ENCODE data around the gene CPA5. TPM values are rescaled to one million over a fixed set of nuclear protein-coding genes. Genes with fewer than 3 reads are reported as not detected.

The CPA5 gene
- total RNA-seq, 4 donors from 2014 or later, result not detected

DNA sequence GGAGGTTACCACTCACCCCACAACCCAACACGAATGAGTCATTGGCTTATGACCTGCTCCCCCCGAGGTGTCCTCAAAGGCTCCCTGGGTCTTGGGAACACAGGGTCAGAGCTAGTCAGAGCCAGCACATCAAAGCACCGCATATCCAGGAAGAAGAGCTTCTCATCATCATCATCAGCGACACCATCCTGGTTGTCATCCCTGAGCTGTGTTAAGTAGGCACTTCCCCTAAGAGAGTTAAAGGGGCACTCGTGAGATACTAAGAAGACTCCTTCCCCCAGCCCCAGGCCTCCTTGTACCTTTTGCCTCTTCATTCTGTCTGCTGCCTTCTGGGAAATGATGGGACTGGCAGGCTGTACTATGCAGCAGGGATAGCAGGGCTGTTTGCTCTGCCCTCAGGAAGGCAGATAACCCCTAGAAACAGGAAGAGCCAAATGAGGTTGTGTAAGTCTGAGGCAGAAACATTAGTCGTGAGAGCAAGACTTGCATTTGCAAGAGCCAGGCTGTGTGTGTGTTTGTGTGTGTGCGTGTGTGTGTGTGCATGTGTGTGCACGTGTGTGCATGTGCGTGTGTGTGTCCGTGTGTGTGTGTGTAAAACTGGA, 24.6 kb downstream of the CPA5 start:
- Histone ChIP-seq H3K27me3 (no peaks in the 10 kb centered on the region), H3K9me3 (no peaks in the 10 kb centered on the region), H3K4me3 (no peak overlapping the region), H3K4me1 (peaks cover 0 to 62% (median 21%) of the 10 kb centered on the region in 4 donors), H3K36me3 (no peaks in the 10 kb centered on the region), H3K27ac (peak overlapping the region in 1 of 4 donors; percentile 8)
- WGBS, 2 donors, result 35 to 50% methylated on average over 10 of the region's 10 CpGs
- TF ChIP-seq, protein P1, sequence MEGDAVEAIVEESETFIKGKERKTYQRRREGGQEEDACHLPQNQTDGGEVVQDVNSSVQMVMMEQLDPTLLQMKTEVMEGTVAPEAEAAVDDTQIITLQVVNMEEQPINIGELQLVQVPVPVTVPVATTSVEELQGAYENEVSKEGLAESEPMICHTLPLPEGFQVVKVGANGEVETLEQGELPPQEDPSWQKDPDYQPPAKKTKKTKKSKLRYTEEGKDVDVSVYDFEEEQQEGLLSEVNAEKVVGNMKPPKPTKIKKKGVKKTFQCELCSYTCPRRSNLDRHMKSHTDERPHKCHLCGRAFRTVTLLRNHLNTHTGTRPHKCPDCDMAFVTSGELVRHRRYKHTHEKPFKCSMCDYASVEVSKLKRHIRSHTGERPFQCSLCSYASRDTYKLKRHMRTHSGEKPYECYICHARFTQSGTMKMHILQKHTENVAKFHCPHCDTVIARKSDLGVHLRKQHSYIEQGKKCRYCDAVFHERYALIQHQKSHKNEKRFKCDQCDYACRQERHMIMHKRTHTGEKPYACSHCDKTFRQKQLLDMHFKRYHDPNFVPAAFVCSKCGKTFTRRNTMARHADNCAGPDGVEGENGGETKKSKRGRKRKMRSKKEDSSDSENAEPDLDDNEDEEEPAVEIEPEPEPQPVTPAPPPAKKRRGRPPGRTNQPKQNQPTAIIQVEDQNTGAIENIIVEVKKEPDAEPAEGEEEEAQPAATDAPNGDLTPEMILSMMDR (IDR thresholded peaks at IDR 0.05), result no peak
- TF ChIP-seq EP300 (IDR thresholded peaks at IDR 0.05), result no peak
- no peak for TF ChIP-seq POLR2A (IDR thresholded peaks at IDR 0.05)
- no peak for DNase-seq (ENCODE audit: low spot score in 2 of 2)

GRCh38 chr7:130369831-130370550, 25.4 kb downstream of the CPA5 start:
- TF ChIP-seq, protein P1 (IDR thresholded peaks at IDR 0.05), result no peak
- TF ChIP-seq POLR2A (IDR thresholded peaks at IDR 0.05) (no peak), EP300 (IDR thresholded peaks at IDR 0.05) (no peak)
- peak overlapping the region in 1 of 4 donors; percentile 71 for H3K27ac ChIP-seq
- WGBS, 2 donors, result 41 to 57% methylated on average over 3 of the region's 3 CpGs
- DNase-seq (ENCODE audit: low spot score in 2 of 2), result no peak
- H3K9me3 ChIP-seq, result no peaks in the 10 kb centered on the region
- peaks cover 0 to 62% (median 22%) of the 10 kb centered on the region in 4 donors for H3K4me1 ChIP-seq
- no peaks in the 10 kb centered on the region for H3K36me3 ChIP-seq
- H3K4me3 ChIP-seq, result no peak overlapping the region
- no peaks in the 10 kb centered on the region for H3K27me3 ChIP-seq

DNA sequence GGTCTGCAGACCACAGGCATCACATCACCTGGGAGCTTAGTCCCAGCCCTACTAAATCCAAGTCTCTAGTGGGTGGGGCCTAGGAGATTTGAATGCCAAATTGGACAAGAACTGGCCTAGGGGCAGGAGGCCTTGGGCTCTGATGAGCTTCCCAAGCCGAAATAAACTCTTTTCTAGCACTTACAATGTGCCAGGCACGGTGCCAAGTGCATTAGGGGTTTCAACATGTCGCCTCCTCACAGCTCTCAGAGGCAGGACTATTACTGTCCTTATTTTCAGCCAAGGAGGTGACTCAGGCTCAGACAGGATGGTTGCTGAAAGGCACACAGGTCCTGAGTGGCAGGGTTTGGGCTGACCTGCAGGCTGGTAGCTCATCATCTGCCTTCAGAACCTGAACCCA, 26.4 kb downstream of the CPA5 start:
- peaks cover 0 to 3% (median 0%) of the 10 kb centered on the region in 4 donors for H3K9me3 ChIP-seq
- no peaks in the 10 kb centered on the region for H3K36me3 ChIP-seq
- WGBS, 2 donors, result 64 to 70% methylated on average over 3 of the region's 3 CpGs
- no peak overlapping the region for H3K4me3 ChIP-seq
- peak overlapping the region in 1 of 4 donors; percentile 71 for H3K27ac ChIP-seq
- DNase-seq (ENCODE audit: low spot score in 2 of 2), result peak; percentile 36 to 51
- TF ChIP-seq, protein P1 (IDR thresholded peaks at IDR 0.05), result no peak
- no peak for TF ChIP-seq EP300 (IDR thresholded peaks at IDR 0.05)
- TF ChIP-seq POLR2A (IDR thresholded peaks at IDR 0.05), result no peak
- H3K27me3 ChIP-seq, result no peaks in the 10 kb centered on the region
- peaks cover 0 to 54% (median 22%) of the 10 kb centered on the region in 4 donors for H3K4me1 ChIP-seq

DNA sequence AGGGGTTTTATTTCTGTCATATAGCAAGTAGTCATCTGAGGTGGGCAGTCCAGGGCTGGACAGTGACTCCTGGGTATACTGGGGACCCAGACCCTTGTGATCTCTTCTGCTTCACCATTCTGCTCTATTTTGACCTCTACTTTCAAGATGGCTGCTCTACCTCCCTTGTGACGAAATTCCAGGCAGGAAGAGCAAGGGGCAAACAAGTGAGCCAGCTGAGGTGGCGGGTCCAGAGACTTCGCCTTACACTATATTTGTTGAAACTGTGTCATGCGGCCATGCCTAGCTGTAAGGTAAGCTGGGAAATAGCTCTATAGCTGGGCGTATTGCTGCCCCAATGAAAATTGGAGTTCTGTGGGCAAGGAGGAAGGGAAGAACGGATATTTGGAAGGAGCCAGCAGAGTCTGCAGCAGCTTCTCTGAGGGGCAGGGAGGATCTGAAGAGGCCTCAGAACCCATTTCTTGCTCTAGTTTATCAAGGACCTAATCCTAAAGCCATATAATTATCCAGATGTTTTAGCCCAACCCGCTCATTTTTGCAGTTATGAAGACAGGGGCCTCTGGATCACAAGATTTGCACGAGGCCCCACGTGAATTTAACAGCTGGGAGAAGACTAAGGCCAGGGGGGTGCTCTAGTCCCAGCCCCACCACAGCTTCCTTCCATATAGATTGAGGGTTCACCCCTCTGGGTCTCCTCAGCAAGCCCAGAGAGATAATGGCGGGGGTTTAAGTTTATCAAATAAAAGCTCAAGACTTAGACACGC, 28.0 kb downstream of the CPA5 start:
- peaks cover 0 to 54% (median 22%) of the 10 kb centered on the region in 4 donors for H3K4me1 ChIP-seq
- no peak overlapping the region for H3K4me3 ChIP-seq
- no peak for DNase-seq (ENCODE audit: low spot score in 2 of 2)
- H3K27ac ChIP-seq, result peak overlapping the region; percentile 67 to 94 (median 76)
- H3K27me3 ChIP-seq, result no peaks in the 10 kb centered on the region
- 78 to 81% methylated on average over 11 of the region's 11 CpGs for WGBS, 2 donors
- peaks cover 0 to 14% (median 0%) of the 10 kb centered on the region in 4 donors for H3K9me3 ChIP-seq
- H3K36me3 ChIP-seq, result no peaks in the 10 kb centered on the region
- TF ChIP-seq EP300 (IDR thresholded peaks at IDR 0.05), result no peak
- TF ChIP-seq, protein P1 (IDR thresholded peaks at IDR 0.05), result no peak
- TF ChIP-seq POLR2A (IDR thresholded peaks at IDR 0.05), result no peak

Data from tibial nerve (tissue), 4 donors.